B cell (primary cell): ENCODE data around the gene SCGN. TPM values are rescaled to one million over a fixed set of nuclear protein-coding genes. Genes with fewer than 3 reads are reported as not detected.

Experiments
- ATAC-seq: fragments of 200-7000 bp; cut with Tn5 transposase; one replicate; pipeline ENCODE4 v1.10.0; 2021; ENCODE audit warnings: low read depth, mild to moderate bottlenecking, moderate number of reproducible peaks, moderate library complexity
- CTCF ChIA-PET: fragments of 350-600 bp; sonication (Branson Sonifier 250); formaldehyde crosslinking; loops from one replicate; lab custom pipeline; 2021; ENCODE audit warnings: antibody characterized with exemption, inconsistent platforms; lab: Charles Lee
- POLR2A ChIA-PET: fragments of 350-600 bp; sonication (Branson Sonifier 250); formaldehyde crosslinking; loops from one replicate; lab custom pipeline; 2021; ENCODE audit warnings: antibody characterized with exemption; lab: Charles Lee
- DNase-seq: peaks from one replicate; pipeline ENCODE4 v3.0.0; 2013
- H2AFZ ChIP-seq: 2 replicates; pipeline ENCODE4 v1.6.1; 2012; ENCODE audit warnings: mild to moderate bottlenecking, low read depth, low read length; ENCODE audit not compliant: insufficient read depth, poor library complexity, severe bottlenecking
- H3K27ac ChIP-seq, 2 donors: 1 replicate in 1 of 2; 2 replicates in 1 of 2; pipeline ENCODE4 v1.5.1; 2012 to 2013; ENCODE audit warnings: low read length in 2 of 2, mild to moderate bottlenecking in 2 of 2, moderate library complexity in 1 of 2
- H3K27me3 ChIP-seq, 4 experiments: fragments of 200-600 bp in 1 of 4; sonication (generic) in 1 of 4; replicated peaks in 1 of 4; 1 replicate in 2 of 4; 2 replicates in 2 of 4; pipeline versions ENCODE4 v1.6.1 to v1.7.0; 2013 to 2016; ENCODE audit warnings: low read length in 3 of 4, mild to moderate bottlenecking in 2 of 4, mixed read lengths in 1 of 4, moderate library complexity in 1 of 4; ENCODE audit not compliant: insufficient read depth in 4 of 4, control insufficient read depth in 3 of 4; ENCODE audit errors: control extremely low read depth in 1 of 4
- H3K36me3 ChIP-seq, 2 experiments: replicated peaks in 1 of 2; 1 replicate in 1 of 2; 2 replicates in 1 of 2; pipeline versions ENCODE4 v1.6.1 to v1.7.1; 2013; ENCODE audit warnings: low read length in 1 of 2; ENCODE audit not compliant: insufficient read depth in 2 of 2, control insufficient read depth in 1 of 2; ENCODE audit errors: control extremely low read depth in 1 of 2, extremely low read depth in 1 of 2
- H3K4me1 ChIP-seq, 2 donors: fragments of 200-600 bp in 1 of 2; sonication (generic) in 1 of 2; 1 replicate in 1 of 2; 2 replicates in 1 of 2; pipeline versions ENCODE4 v1.5.1 to v1.6.1; 2013 to 2017; ENCODE audit warnings: low read length in 2 of 2; ENCODE audit not compliant: control insufficient read depth in 2 of 2, insufficient read depth in 2 of 2
- H3K4me2 ChIP-seq: replicated peaks from 2 replicates; pipeline ENCODE3; 2012; ENCODE audit warnings: mild to moderate bottlenecking, low read depth, low read length; ENCODE audit not compliant: poor library complexity, severe bottlenecking
- H3K4me3 ChIP-seq, 5 experiments: fragments of 200-600 bp in 1 of 5; sonication (generic) in 1 of 5; 1 replicate in 3 of 5; 2 replicates in 2 of 5; pipeline versions ENCODE4 v1.5.1 to v1.7.0; 2011 to 2016; ENCODE audit warnings: low read length in 4 of 5, mild to moderate bottlenecking in 4 of 5, low read depth in 2 of 5, control low read depth in 1 of 5, moderate library complexity in 1 of 5; ENCODE audit not compliant: insufficient read depth in 1 of 5; ENCODE audit errors: control extremely low read depth in 1 of 5, extremely low read depth in 1 of 5
- H3K79me2 ChIP-seq: fragments of 200-600 bp; sonication (generic); one replicate; pipeline ENCODE4 v1.6.0; 2016; ENCODE audit warnings: low read length; ENCODE audit not compliant: control insufficient read depth, insufficient read depth
- H3K9ac ChIP-seq: fragments of 200-600 bp; sonication (generic); 2 replicates; pipeline ENCODE4 v1.6.1; 2017; ENCODE audit warnings: mild to moderate bottlenecking, low read length, moderate library complexity
- H3K9me3 ChIP-seq, 3 donors: one replicate each; pipeline versions ENCODE4 v1.6.1 to v1.7.1; 2013; ENCODE audit warnings: low read length in 2 of 3; ENCODE audit not compliant: control insufficient read depth in 2 of 3, insufficient read depth in 1 of 3; ENCODE audit errors: control extremely low read depth in 1 of 3
- H4K20me1 ChIP-seq: 2 replicates; pipeline ENCODE4 v1.6.0; 2012; ENCODE audit warnings: mild to moderate bottlenecking, low read length; ENCODE audit not compliant: insufficient read depth, control insufficient read depth, poor library complexity, severe bottlenecking
- H3K27ac Mint-ChIP-seq: one replicate; pipeline ENCODE4 v1.8.0; 2021; ENCODE audit warnings: mixed read lengths
- H3K27me3 Mint-ChIP-seq: one replicate; pipeline ENCODE4 v1.8.0; 2021; ENCODE audit warnings: mixed read lengths
- H3K4me1 Mint-ChIP-seq: one replicate; pipeline ENCODE4 v1.8.0; 2021; ENCODE audit warnings: mixed read lengths
- H3K4me3 Mint-ChIP-seq: one replicate; pipeline ENCODE4 v1.8.0; 2021; ENCODE audit warnings: mixed read lengths
- H3K9me3 Mint-ChIP-seq: one replicate; pipeline ENCODE4 v1.8.0; 2022; ENCODE audit warnings: mixed read lengths; ENCODE audit not compliant: insufficient read depth
- EZH2 ChIP-seq: IDR thresholded peaks from 2 replicates; pipeline ENCODE4 v1.6.1; 2012; ENCODE audit warnings: borderline replicate concordance, low read depth, mild to moderate bottlenecking, moderate library complexity, low read length; ENCODE audit not compliant: insufficient read depth, poor library complexity, severe bottlenecking
- WGBS: methylation state at CpG from one replicate; pipeline ENCODE4 v1.1.5; 2013; ENCODE audit warnings: missing lambda C conversion rate; ENCODE audit not compliant: insufficient coverage; 5-methylcytosine and 5-hydroxymethylcytosine counted together
- intact Hi-C: fragments of 100-400 bp; cut with micrococcal nuclease; formaldehyde crosslinking; loops from one replicate; pipeline ENCODE4 v1.10.0; 2022
- polyA plus RNA-seq: library from polyadenylated mRNA; depleted of rRNA; stranded (reverse); fragments of >200 nt; gene quantifications from 2 replicates; pipeline ENCODE4 v1.2.3, GENCODE V29; 2012
- total RNA-seq, 2 donors: library from RNA; stranded (reverse); fragments of 120-200 nt in 1 of 2; gene quantifications; 1 replicate in 1 of 2; 2 replicates in 1 of 2; pipeline versions ENCODE4 v1.2.3 to v1.2.4, GENCODE V29; 2013 to 2022
- TF ChIP-seq, protein P1 (sequence below): fragments of 200-600 bp; IDR thresholded peaks from one replicate; pipeline ENCODE4 v1.8.0; 2022; ENCODE audit warnings: antibody characterized with exemption, mild to moderate bottlenecking

The SCGN gene
- total and polyA plus RNA-seq, 2 donors (not counting 1 experiment from before 2014, with no cell fraction given) = not detected

DNA sequence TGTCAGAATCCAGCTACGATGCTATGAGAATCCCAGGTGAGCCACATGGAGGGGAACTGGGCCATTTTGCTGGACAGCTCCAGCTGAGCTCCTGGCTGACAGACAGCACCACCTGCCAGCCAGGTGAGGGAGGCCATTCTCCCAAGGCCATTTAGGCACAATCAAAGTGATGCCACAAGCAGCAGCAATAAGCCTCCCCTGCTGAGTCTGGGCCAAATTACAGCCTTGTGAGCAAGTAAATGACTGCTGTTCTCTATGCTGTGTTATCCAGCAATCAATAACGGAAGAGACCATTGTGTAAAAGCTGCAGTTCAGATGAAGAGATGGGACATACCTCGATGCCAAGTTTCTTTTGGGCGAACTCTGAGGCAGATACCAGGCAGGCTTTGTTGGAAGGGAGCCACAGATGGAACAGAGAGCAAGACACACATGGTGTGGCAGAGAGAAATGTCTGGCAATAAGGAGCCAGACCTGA is 14.0 kb upstream of the SCGN start:
- intact Hi-C loops = no loop called here
- no peak overlapping the region for H3K4me2 ChIP-seq
- no peak for ATAC-seq
- no peak for DNase-seq
- peaks cover 0 to 14% (median 9%) of the 10 kb centered on the region in 4 experiments for H3K27me3 ChIP-seq
- H3K27ac ChIP-seq = no peak overlapping the region
- H3K9me3 ChIP-seq = peaks cover 0 to 5% (median 0%) of the 10 kb centered on the region in 3 donors
- no peaks in the 10 kb centered on the region for H4K20me1 ChIP-seq
- no peak overlapping the region for H3K27ac Mint-ChIP-seq
- no peak overlapping the region for H3K4me3 ChIP-seq
- ChIA-PET POLR2A (no interaction called here), CTCF (no interaction called here)
- H3K36me3 ChIP-seq = no peaks in the 10 kb centered on the region
- TF ChIP-seq, protein P1, sequence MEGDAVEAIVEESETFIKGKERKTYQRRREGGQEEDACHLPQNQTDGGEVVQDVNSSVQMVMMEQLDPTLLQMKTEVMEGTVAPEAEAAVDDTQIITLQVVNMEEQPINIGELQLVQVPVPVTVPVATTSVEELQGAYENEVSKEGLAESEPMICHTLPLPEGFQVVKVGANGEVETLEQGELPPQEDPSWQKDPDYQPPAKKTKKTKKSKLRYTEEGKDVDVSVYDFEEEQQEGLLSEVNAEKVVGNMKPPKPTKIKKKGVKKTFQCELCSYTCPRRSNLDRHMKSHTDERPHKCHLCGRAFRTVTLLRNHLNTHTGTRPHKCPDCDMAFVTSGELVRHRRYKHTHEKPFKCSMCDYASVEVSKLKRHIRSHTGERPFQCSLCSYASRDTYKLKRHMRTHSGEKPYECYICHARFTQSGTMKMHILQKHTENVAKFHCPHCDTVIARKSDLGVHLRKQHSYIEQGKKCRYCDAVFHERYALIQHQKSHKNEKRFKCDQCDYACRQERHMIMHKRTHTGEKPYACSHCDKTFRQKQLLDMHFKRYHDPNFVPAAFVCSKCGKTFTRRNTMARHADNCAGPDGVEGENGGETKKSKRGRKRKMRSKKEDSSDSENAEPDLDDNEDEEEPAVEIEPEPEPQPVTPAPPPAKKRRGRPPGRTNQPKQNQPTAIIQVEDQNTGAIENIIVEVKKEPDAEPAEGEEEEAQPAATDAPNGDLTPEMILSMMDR = no peak
- TF ChIP-seq EZH2 = no peak
- no peak overlapping the region for H3K4me3 Mint-ChIP-seq
- H3K9ac ChIP-seq = no peak overlapping the region
- H3K4me1 Mint-ChIP-seq = no peaks in the 10 kb centered on the region
- WGBS = 76% methylated on average over 4 of the region's 4 CpGs
- H3K79me2 ChIP-seq = no peaks in the 10 kb centered on the region
- peaks cover 65% of the 10 kb centered on the region for H3K27me3 Mint-ChIP-seq
- peaks cover 2% of the 10 kb centered on the region for H3K9me3 Mint-ChIP-seq
- no peak overlapping the region for H2AFZ ChIP-seq
- no peaks in the 10 kb centered on the region for H3K4me1 ChIP-seq

DNA sequence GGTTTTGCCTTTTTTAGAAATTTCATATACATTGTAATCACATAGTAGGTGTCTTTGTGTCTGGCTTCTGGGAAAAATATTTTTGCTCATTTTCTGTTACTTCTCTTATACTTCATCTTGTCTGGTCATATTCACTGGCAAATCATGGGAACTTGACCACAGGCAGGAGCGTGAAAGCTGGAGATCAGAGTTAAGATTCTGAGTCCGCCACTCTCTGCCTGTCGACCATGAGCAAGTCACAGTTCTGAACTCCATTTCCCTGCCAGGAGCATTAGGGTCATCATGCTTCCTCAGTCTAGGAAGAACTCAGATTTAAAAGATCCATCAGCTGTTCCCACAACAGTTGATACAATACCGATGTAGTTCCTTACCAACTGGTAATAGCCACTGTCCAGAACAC is 12.4 kb upstream of the SCGN start:
- H3K9ac ChIP-seq = no peak overlapping the region
- no peak overlapping the region for H3K4me3 ChIP-seq
- TF ChIP-seq, protein P1 = no peak
- TF ChIP-seq EZH2 = no peak
- intact Hi-C loops = no loop called here
- H3K79me2 ChIP-seq = no peaks in the 10 kb centered on the region
- Mint-ChIP-seq H3K27ac (no peak overlapping the region), H3K27me3 (peaks cover 74% of the 10 kb centered on the region), H3K9me3 (peaks cover 2% of the 10 kb centered on the region), H3K4me3 (no peak overlapping the region), H3K4me1 (no peaks in the 10 kb centered on the region)
- H3K27ac ChIP-seq = no peak overlapping the region
- H3K4me2 ChIP-seq = no peak overlapping the region
- CTCF ChIA-PET = no interaction called here
- DNase-seq (no peak), ATAC-seq (no peak)
- H4K20me1 ChIP-seq = no peaks in the 10 kb centered on the region
- H2AFZ ChIP-seq = no peak overlapping the region
- peaks cover 0 to 18% (median 12%) of the 10 kb centered on the region in 4 experiments for H3K27me3 ChIP-seq
- no peaks in the 10 kb centered on the region for H3K36me3 ChIP-seq
- peaks cover 0 to 5% (median 0%) of the 10 kb centered on the region in 3 donors for H3K9me3 ChIP-seq
- 94% methylated on average over 4 of the region's 4 CpGs for whole genome bisulfite sequencing
- POLR2A ChIA-PET = no interaction called here
- no peaks in the 10 kb centered on the region for H3K4me1 ChIP-seq
